Caki2 (cell line): Measurements from ENCODE around the gene DLG3. TPM values are rescaled to one million over a fixed set of nuclear protein-coding genes. Genes with fewer than 3 reads are reported as not detected.

ENCODE experiments used
- DNase-seq: peaks from one replicate; pipeline ENCODE4 v3.0.0-alpha.2; 2015; ENCODE audit warnings: low read depth
- in situ Hi-C: cut with HindIII; loops from 2 replicates; pipeline ENCODE4 v1.10.0; 2016; ENCODE audit warnings: low sequenced_read_pairs, low pct_unique_long_range_greater_than_20kb, mixed read lengths
- total RNA-seq: library from RNA; depleted of rRNA; stranded (reverse); fragments of >200 nt; shearing (Covaris generic); gene quantifications from 2 replicates; pipeline ENCODE4 v1.2.3, GENCODE V29; 2014; ENCODE audit warnings: low replicate concordance

The DLG3 gene
- total RNA-seq, 1 experiment from 2014 or later, result 25.6 TPM

- DNase-seq, result no peak
- in situ Hi-C loops, result no loop called here
Measured at GRCh38 chrX:70464051-70464450, 19.4 kb downstream of the DLG3 start.

- in situ Hi-C loops, result no loop called here
- DNase-seq, result no peak
Measured at GRCh38 chrX:70466968-70467367, 22.3 kb downstream of the DLG3 start.

- no peak for DNase-seq
- in situ Hi-C loops, result no loop called here
Measured at GRCh38 chrX:70468709-70469108, 24.1 kb downstream of the DLG3 start.

GRCh38 chrX:70470850-70471289, 26.2 kb downstream of the DLG3 start:
- DNase-seq, result no peak
- in situ Hi-C loops, result no loop called here

- in situ Hi-C loops, result no loop called here
- DNase-seq, result no peak
Measured at GRCh38 chrX:70476166-70476933, 31.7 kb downstream of the DLG3 start.

- in situ Hi-C loops, result no loop called here
- peak; percentile 72 for DNase-seq
Measured at GRCh38 chrX:70476934-70477733, 32.5 kb downstream of the DLG3 start.

- in situ Hi-C loops, result no loop called here
- no peak for DNase-seq
Measured at GRCh38 chrX:70477734-70478075, 33.1 kb downstream of the DLG3 start.

GRCh38 chrX:70478526-70479245, 34.1 kb downstream of the DLG3 start:
- DNase-seq, result no peak
- in situ Hi-C loops, result no loop called here

GRCh38 chrX:70479247-70479921, 34.7 kb downstream of the DLG3 start:
- in situ Hi-C loops, result no loop called here
- DNase-seq, result peak; percentile 64

- DNase-seq, result no peak
- in situ Hi-C loops, result no loop called here
Measured at GRCh38 chrX:70479922-70480659, 35.5 kb downstream of the DLG3 start.

- no peak for DNase-seq
Measured at GRCh38 chrX:70480660-70481018, 36.0 kb downstream of the DLG3 start.

GRCh38 chrX:70481471-70482270, 37.0 kb downstream of the DLG3 start:
- DNase-seq, result peak; percentile 42
- in situ Hi-C loops, result no loop called here

More at GRCh38 chrX:70480660-70481018, 36.0 kb downstream of the DLG3 start:
- in situ Hi-C loops, result no loop called here

GRCh38 chrX:70482300-70482699, 37.7 kb downstream of the DLG3 start:
- in situ Hi-C loops, result no loop called here
- DNase-seq, result no peak

- no peak for DNase-seq
- in situ Hi-C loops, result no loop called here
Measured at GRCh38 chrX:70485466-70485865, 40.8 kb downstream of the DLG3 start.

- in situ Hi-C loops, result no loop called here
- DNase-seq, result no peak
Measured at GRCh38 chrX:70488856-70489255, 44.2 kb downstream of the DLG3 start.

GRCh38 chrX:70494441-70494840, 49.8 kb downstream of the DLG3 start:
- in situ Hi-C loops, result no loop called here
- no peak for DNase-seq

- DNase-seq, result no peak
- in situ Hi-C loops, result no loop called here
Measured at GRCh38 chrX:70496491-70496890, 51.9 kb downstream of the DLG3 start.
